H1 (cell line): Measurements from ENCODE around the gene ANKRD6. TPM values are rescaled to one million over a fixed set of nuclear protein-coding genes. Genes with fewer than 3 reads are reported as not detected.

Experiments used
- CTCF ChIA-PET: fragments of 300-600 bp; sonication (Branson Sonifier 250); formaldehyde crosslinking; loops from one replicate; lab custom pipeline; 2021; ENCODE audit not compliant: partially characterized antibody; lab: Charles Lee
- POLR2A ChIA-PET: fragments of 300-600 bp; sonication (Branson Sonifier 250); formaldehyde crosslinking; loops from one replicate; lab custom pipeline; 2021; ENCODE audit warnings: inconsistent platforms; ENCODE audit not compliant: partially characterized antibody; lab: Charles Lee
- DNase-seq, 2 experiments: peaks; one replicate each; pipeline versions ENCODE4 v3.0.0 to v3.0.0-alpha.2; 2010 to 2022; ENCODE audit warnings: low spot score in 2 of 2, low read depth in 1 of 2, mixed read lengths in 1 of 2
- FAIRE-seq: peaks from 2 replicates; lab custom pipeline; 2011; peaks lifted over from hg19 to GRCh38; lab: Jason Lieb, UNC
- H2AFZ ChIP-seq: 2 replicates; pipeline ENCODE4 v1.8.1; 2012; ENCODE audit warnings: low read length, inconsistent platforms
- H2AK5ac ChIP-seq: 2 replicates; pipeline ENCODE4 v1.6.1; 2013; ENCODE audit warnings: low read depth, low read length
- H2BK120ac ChIP-seq: replicated peaks from 2 replicates; pipeline ENCODE3; 2013; ENCODE audit warnings: low read depth, low read length, inconsistent platforms
- H2BK12ac ChIP-seq: 2 replicates; pipeline ENCODE4 v1.6.1; 2013; ENCODE audit warnings: low read depth, low read length
- H2BK15ac ChIP-seq: 2 replicates; pipeline ENCODE4 v1.6.1; 2013; ENCODE audit warnings: low read length
- H2BK20ac ChIP-seq: 2 replicates; pipeline ENCODE4 v1.6.1; 2013; ENCODE audit warnings: low read length
- H2BK5ac ChIP-seq: 2 replicates; pipeline ENCODE4 v1.6.1; 2013; ENCODE audit warnings: low read depth, low read length
- H3K14ac ChIP-seq: 2 replicates; pipeline ENCODE4 v1.6.1; 2013; ENCODE audit warnings: inconsistent platforms; ENCODE audit not compliant: insufficient read length
- H3K18ac ChIP-seq: 2 replicates; pipeline ENCODE4 v1.6.1; 2013; ENCODE audit warnings: low read length; ENCODE audit errors: extremely low read depth
- H3K23ac ChIP-seq: 2 replicates; pipeline ENCODE4 v1.6.1; 2013; ENCODE audit warnings: inconsistent platforms; ENCODE audit not compliant: insufficient read length
- H3K23me2 ChIP-seq: 2 replicates; pipeline ENCODE4 v1.6.1; 2013; ENCODE audit warnings: low read depth, low read length
- H3K27ac ChIP-seq: 2 replicates; pipeline ENCODE4 v1.6.1; 2011; ENCODE audit warnings: low read depth, low read length, inconsistent platforms
- H3K27me3 ChIP-seq, 4 experiments: replicated peaks in 1 of 4; 1 replicate in 1 of 4; 2 replicates in 3 of 4; pipeline versions ENCODE4 v1.6.1 to v1.8.1; 2011 to 2013; ENCODE audit warnings: low read length in 3 of 4, mild to moderate bottlenecking in 3 of 4, inconsistent platforms in 2 of 4, mixed read lengths in 2 of 4, moderate library complexity in 1 of 4; ENCODE audit not compliant: control insufficient read depth in 3 of 4, insufficient read depth in 3 of 4; ENCODE audit errors: extremely low read depth in 1 of 4
- H3K36me3 ChIP-seq, 4 experiments: 2 replicates each; pipeline versions ENCODE4 v1.6.1 to v1.8.1; 2011 to 2013; ENCODE audit warnings: mild to moderate bottlenecking in 4 of 4, low read length in 3 of 4, moderate library complexity in 2 of 4, control low read depth in 1 of 4, inconsistent platforms in 1 of 4; ENCODE audit not compliant: insufficient read depth in 4 of 4, control insufficient read depth in 2 of 4
- H3K4ac ChIP-seq: replicated peaks from 2 replicates; pipeline ENCODE3; 2013; ENCODE audit warnings: low read length, low read depth, mixed read lengths, inconsistent platforms; ENCODE audit not compliant: insufficient read length
- H3K4me1 ChIP-seq, 4 experiments: replicated peaks in 1 of 4; 1 replicate in 1 of 4; 2 replicates in 3 of 4; pipeline versions ENCODE4 v1.6.1 to v1.8.1; 2011 to 2013; ENCODE audit warnings: low read length in 3 of 4, inconsistent platforms in 2 of 4, mixed read lengths in 1 of 4; ENCODE audit not compliant: insufficient read depth in 4 of 4, control insufficient read depth in 3 of 4
- H3K4me2 ChIP-seq, 2 experiments: 2 replicates each; pipeline versions ENCODE4 v1.6.1 to v1.8.1; 2011 to 2013; ENCODE audit warnings: low read depth in 2 of 2, low read length in 2 of 2, control low read depth in 1 of 2, inconsistent platforms in 1 of 2, mild to moderate bottlenecking in 1 of 2; ENCODE audit not compliant: insufficient read depth in 1 of 2
- H3K4me3 ChIP-seq, 4 experiments: fragments of 200-600, 300-600 bp in 1 of 4; sonication (generic), shearing (Covaris generic), sonication (Bioruptor Twin) in 1 of 4; 2 replicates each; pipeline versions ENCODE4 v1.5.1 to v1.8.1; 2011 to 2016; ENCODE audit warnings: low read length in 4 of 4, low read depth in 3 of 4, control low read depth in 2 of 4, inconsistent platforms in 2 of 4, mild to moderate bottlenecking in 2 of 4, mixed read lengths in 1 of 4, moderate library complexity in 1 of 4; ENCODE audit not compliant: insufficient read depth in 2 of 4; ENCODE audit errors: extremely low read depth in 1 of 4
- H3K56ac ChIP-seq: replicated peaks from 2 replicates; pipeline ENCODE3; 2013; ENCODE audit warnings: low read depth, mild to moderate bottlenecking, mixed read lengths, low read length, inconsistent platforms; ENCODE audit not compliant: insufficient read length
- H3K79me1 ChIP-seq: 2 replicates; pipeline ENCODE4 v1.6.1; 2013; ENCODE audit warnings: low read depth, low read length, control low read depth
- H3K79me2 ChIP-seq, 2 experiments: 2 replicates each; pipeline versions ENCODE4 v1.6.1 to v1.8.1; 2012 to 2013; ENCODE audit warnings: low read length in 2 of 2, mild to moderate bottlenecking in 2 of 2, inconsistent platforms in 1 of 2; ENCODE audit not compliant: insufficient read depth in 2 of 2, control insufficient read depth in 1 of 2
- H3K9ac ChIP-seq, 4 experiments: replicated peaks in 1 of 4; 1 replicate in 1 of 4; 2 replicates in 3 of 4; pipeline versions ENCODE4 v1.6.1 to v1.8.1; 2011 to 2013; ENCODE audit warnings: low read depth in 3 of 4, low read length in 3 of 4, control low read depth in 2 of 4, mild to moderate bottlenecking in 2 of 4, moderate library complexity in 2 of 4, inconsistent platforms in 1 of 4; ENCODE audit errors: extremely low read depth in 1 of 4
- H3K9me3 ChIP-seq, 2 experiments: 2 replicates each; pipeline versions ENCODE4 v1.6.1 to v1.8.1; 2012 to 2013; ENCODE audit warnings: mild to moderate bottlenecking in 2 of 2, moderate library complexity in 2 of 2, control low read depth in 1 of 2, inconsistent platforms in 1 of 2, low read depth in 1 of 2, low read length in 1 of 2, mixed read lengths in 1 of 2; ENCODE audit not compliant: insufficient read depth in 2 of 2
- H4K20me1 ChIP-seq, 2 experiments: replicated peaks in 1 of 2; 2 replicates each; pipeline versions ENCODE3 to v1.8.1; 2011 to 2013; ENCODE audit warnings: inconsistent platforms in 2 of 2, low read length in 2 of 2, mild to moderate bottlenecking in 1 of 2; ENCODE audit not compliant: insufficient read depth in 2 of 2, control insufficient read depth in 1 of 2
- H4K5ac ChIP-seq: 2 replicates; pipeline ENCODE4 v1.6.1; 2013; ENCODE audit warnings: low read length, low read depth, mixed read lengths, inconsistent platforms; ENCODE audit not compliant: insufficient read length
- H4K8ac ChIP-seq: 2 replicates; pipeline ENCODE4 v1.8.0; 2013; ENCODE audit warnings: mild to moderate bottlenecking, moderate library complexity, low read length, inconsistent platforms; ENCODE audit not compliant: insufficient read depth; ENCODE audit errors: extremely low read depth
- H4K91ac ChIP-seq: replicated peaks from 2 replicates; pipeline ENCODE3; 2013; ENCODE audit warnings: low read length, mixed read lengths, inconsistent platforms; ENCODE audit not compliant: insufficient read length
- ASH2L ChIP-seq: fragments of 200-600, 300-600 bp; sonication (generic); IDR thresholded peaks from one replicate; pipeline ENCODE4 v1.7.1; 2017; ENCODE audit warnings: low read length
- ATF3 ChIP-seq: IDR thresholded peaks from 2 replicates; pipeline ENCODE4 v1.6.1; 2011; ENCODE audit warnings: low read depth, mild to moderate bottlenecking, low read length; ENCODE audit not compliant: insufficient read depth
- CEBPB ChIP-seq: IDR thresholded peaks from 2 replicates; pipeline ENCODE4 v1.6.1; 2012; ENCODE audit warnings: low read depth, low read length
- CHD1 ChIP-seq: IDR thresholded peaks from 2 replicates; pipeline ENCODE4 v1.6.1; 2012; ENCODE audit warnings: low read depth, low read length, improper control_type of control experiment
- CTBP2 ChIP-seq: IDR thresholded peaks from 2 replicates; pipeline ENCODE4 v1.7.0; 2011; ENCODE audit warnings: borderline replicate concordance, mild to moderate bottlenecking, moderate library complexity, mixed read lengths, low read length; ENCODE audit not compliant: insufficient read depth, insufficient read length
- MAFK ChIP-seq: IDR thresholded peaks from 2 replicates; pipeline ENCODE4 v1.6.1; 2012; ENCODE audit warnings: low read depth, mild to moderate bottlenecking, improper control_type of control experiment, low read length
- POLR2AphosphoS5 ChIP-seq: IDR thresholded peaks from 2 replicates; pipeline ENCODE4 v1.6.1; 2011; ENCODE audit warnings: low read depth, low read length
- RFX5 ChIP-seq: IDR thresholded peaks from 2 replicates; pipeline ENCODE4 v1.6.1; 2011; ENCODE audit warnings: low read depth, low read length, improper control_type of control experiment, borderline replicate concordance
- RNF2 ChIP-seq: fragments of 200-900, 300-1000 bp; sonication (generic); IDR thresholded peaks from 2 replicates; pipeline ENCODE4 v1.7.1; 2016; ENCODE audit warnings: borderline replicate concordance, low read depth, mild to moderate bottlenecking, antibody characterized with exemption, low read length; ENCODE audit not compliant: poor library complexity, severe bottlenecking; ENCODE audit errors: missing control alignments
- RXRA ChIP-seq: IDR thresholded peaks from 2 replicates; pipeline ENCODE4 v1.6.1; 2011; ENCODE audit warnings: low read depth, mild to moderate bottlenecking, low read length, moderate library complexity; ENCODE audit not compliant: insufficient read depth
- SIRT6 ChIP-seq: IDR thresholded peaks from one replicate; pipeline ENCODE4 v1.7.1; 2012; ENCODE audit warnings: low read length, inconsistent platforms
- SP2 ChIP-seq: IDR thresholded peaks from 2 replicates; pipeline ENCODE4 v1.6.1; 2012; ENCODE audit warnings: mild to moderate bottlenecking, low read length, inconsistent platforms
- SUZ12 ChIP-seq: fragments of 200-600 bp; sonication (generic); IDR thresholded peaks from 2 replicates; pipeline ENCODE4 v1.6.1; 2012; ENCODE audit warnings: mild to moderate bottlenecking, inconsistent platforms, low read length, moderate library complexity, mixed read lengths
- ZNF274 ChIP-seq: IDR thresholded peaks from 2 replicates; pipeline ENCODE4 v1.7.0; 2012; ENCODE audit warnings: low read length, borderline replicate concordance; ENCODE audit errors: extremely low read depth
- WGBS, 2 experiments: shearing (Covaris generic) in 1 of 2; methylation state at CpG; one replicate each; pipeline versions ENCODE4 v1.1.6 to v1.1.7; 2013 to 2015; ENCODE audit warnings: low lambda C conversion rate in 2 of 2, mixed read lengths in 2 of 2, inconsistent platforms in 1 of 2, low coverage in 1 of 2, missing lambda C conversion rate in 1 of 2; ENCODE audit not compliant: insufficient replicate concordance in 2 of 2, insufficient coverage in 1 of 2, insufficient read length in 1 of 2; ENCODE audit errors: extremely low coverage in 1 of 2, missing lambda C conversion rate in 1 of 2; 5-methylcytosine and 5-hydroxymethylcytosine counted together
- polyA plus RNA-seq, 7 experiments: library from polyadenylated mRNA; depleted of rRNA in 3 of 7; stranded (reverse) in 5 of 7; unstranded in 2 of 7; fragments of >200 nt in 5 of 7; fragments of 200-250 nt in 2 of 7; gene quantifications; 1 replicate in 5 of 7; 2 replicates in 1 of 7; 4 replicates in 1 of 7; pipeline versions ENCODE4 v1.2.1 to v1.2.3, GENCODE V29; 2011 to 2013; ENCODE audit warnings: missing spikeins in 2 of 7, mixed read lengths in 2 of 7
- total RNA-seq: library from RNA; stranded (reverse); fragmentation: NEBNext Ultra II Directional; extraction: Animal tissue kit (Norgen Biotek cat#: 25700); gene quantifications from 2 replicates; pipeline ENCODE4 v1.2.1, GENCODE V29; 2021

The ANKRD6 gene
- total and polyA plus RNA-seq, 2 of the 8 experiments (the other 6 are each of a cell fraction or from before 2014, with no cell fraction given): 5.9 to 12.8 TPM

- Histone ChIP-seq H3K9ac (no peak overlapping the region), H2AFZ (no peak overlapping the region), H4K20me1 (no peaks in the 10 kb centered on the region), H4K91ac (no peak overlapping the region), H3K56ac (no peak overlapping the region), H3K27ac (no peak overlapping the region), H3K9me3 (peaks cover 12 to 16% of the 10 kb centered on the region in 2 experiments), H3K4me2 (no peak overlapping the region), H3K36me3 (no peaks in the 10 kb centered on the region; a peak in 1 of 8 replicates), H3K79me2 (no peaks in the 10 kb centered on the region), H2BK20ac (no peak overlapping the region), H4K8ac (no peak overlapping the region), H2AK5ac (no peak overlapping the region), H2BK12ac (no peak overlapping the region), H3K23me2 (no peaks in the 10 kb centered on the region), H3K4me1 (peaks cover 2 to 10% (median 8%) of the 10 kb centered on the region in 4 experiments; a peak in 6 of 7 replicates), H3K79me1 (no peaks in the 10 kb centered on the region), H2BK120ac (no peak overlapping the region), H3K27me3 (peaks cover 0 to 3% (median 0%) of the 10 kb centered on the region in 4 experiments; a peak in 1 of 7 replicates), H3K4ac (no peak overlapping the region), H2BK5ac (no peak overlapping the region), H3K18ac (no peak overlapping the region), H4K5ac (no peak overlapping the region), H3K23ac (no peak overlapping the region), H2BK15ac (no peak overlapping the region), H3K4me3 (no peak overlapping the region), H3K14ac (no peak overlapping the region)
- no peak for DNase-seq
- no peak for FAIRE-seq
- 82% methylated on average over 5 of the region's 5 CpGs; no CpG with 5 or more reads in 1 of the 2 experiments for WGBS, 2 experiments
- CTCF ChIA-PET: interaction anchor here (1.1 to 1.6 kb wide), 2 partner anchors 10 to 570 kb away, joined by 3 to 4 read pairs; no protein-coding TSS in a partner anchor
- POLR2A ChIA-PET: no interaction called here
- TF ChIP-seq SP2 (no peak), CHD1 (no peak), RFX5 (no peak), RXRA (no peak), ASH2L (no peak), CEBPB (no peak), SIRT6 (no peak), MAFK (no peak), RNF2 (no peak), POLR2AphosphoS5 (no peak), ZNF274 (no peak), SUZ12 (no peak), CTBP2 (no peak), ATF3 (no peak)
These were observed 120.5 kb downstream of the ANKRD6 start for GRCh38 chr6:89553431-89553830.
